HepG2 (cell line): ENCODE results near the gene BABAM2.

Experiments
- CC2D1A ChIP-seq: sonication (generic); formaldehyde crosslinking; IDR thresholded peaks from 2 replicates; pipeline ENCODE4 v1.8.1; 2023; ENCODE audit warnings: mild to moderate bottlenecking, missing genetic modification reagents
- CTCF ChIP-seq: sonication (generic); formaldehyde crosslinking; IDR thresholded peaks from 2 replicates; pipeline ENCODE4 v1.5.0; 2020; ENCODE audit warnings: mild to moderate bottlenecking, missing genetic modification reagents, moderate library complexity
- HMG20A ChIP-seq: IDR thresholded peaks from 2 replicates; pipeline ENCODE4 v1.6.1; 2016; ENCODE audit warnings: borderline replicate concordance
- IRF2 ChIP-seq: IDR thresholded peaks from 2 replicates; pipeline ENCODE4 v1.6.1; 2018; ENCODE audit warnings: missing genetic modification reagents, missing compliant biosample characterization
- KAT7 ChIP-seq: IDR thresholded peaks from 2 replicates; pipeline ENCODE4 v1.6.1; 2018; ENCODE audit warnings: borderline replicate concordance, missing compliant biosample characterization
- MAX ChIP-seq: IDR thresholded peaks from 2 replicates; pipeline ENCODE4 v1.6.1; 2012; ENCODE audit warnings: inconsistent platforms
- RBM39 ChIP-seq: fragments of 200-400 bp; formaldehyde crosslinking; IDR thresholded peaks from one replicate; pipeline ENCODE4 v1.6.1; 2018; ENCODE audit warnings: antibody characterized with exemption, mild to moderate bottlenecking, low read depth, low read length; ENCODE audit not compliant: poor library complexity, severe bottlenecking
- ZNF337 ChIP-seq: sonication (generic); formaldehyde crosslinking; IDR thresholded peaks from 2 replicates; pipeline ENCODE4 v1.5.1; 2020; ENCODE audit warnings: missing genetic modification reagents, low read depth, mild to moderate bottlenecking, borderline replicate concordance

GRCh38 chr2:28380219-28380618, 489.7 kb downstream of the BABAM2 start:
- no peak for TF ChIP-seq CTCF (CRISPR knock-in tag)
- no peak for TF ChIP-seq CC2D1A (CRISPR knock-in tag)
- TF ChIP-seq IRF2 (CRISPR knock-in tag), result no peak
- no peak for TF ChIP-seq ZNF337 (CRISPR knock-in tag)
- no peak for TF ChIP-seq KAT7 (CRISPR knock-in tag)
- no peak for TF ChIP-seq RBM39
- no peak for TF ChIP-seq MAX
- no peak for TF ChIP-seq HMG20A
